ENCODE results near the gene CHORDC1. TPM values are rescaled to one million over a fixed set of nuclear protein-coding genes. Genes with fewer than 3 reads are reported as not detected.
"Not testable (repeated sequence)": the region's sequence is repeated elsewhere in the genome, so short reads cannot be mapped to it uniquely, and the experiment has no call there.

The CHORDC1 gene
- total and polyA plus RNA-seq, 3 donors from 2014 or later, result 20.9 to 65.6 (median 46.8) TPM

DNA sequence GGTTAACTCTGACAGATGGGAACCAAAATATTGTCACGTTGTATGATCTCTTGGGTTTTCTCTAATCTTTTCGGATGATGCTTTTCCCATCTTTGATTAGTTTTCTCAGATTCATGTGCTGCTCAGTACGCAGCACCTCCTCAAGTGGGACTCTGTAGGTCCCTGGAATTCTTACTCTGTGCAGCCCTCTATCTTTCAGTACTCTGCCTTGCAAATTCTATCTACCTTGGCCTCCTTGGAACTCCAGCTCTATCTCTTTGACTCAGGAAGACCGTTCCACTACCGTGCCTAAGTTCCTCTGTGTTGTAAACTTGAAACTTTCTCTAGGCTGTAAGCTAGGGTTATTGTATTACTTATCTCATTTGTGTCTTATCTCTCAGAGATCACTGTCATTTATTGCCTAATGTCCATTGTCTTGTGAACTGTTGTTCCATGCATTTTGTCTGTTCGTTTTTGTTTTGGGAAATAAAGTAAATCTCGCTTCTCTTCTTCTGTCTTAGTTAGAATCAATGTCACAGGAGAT, 20.1 kb upstream of the CHORDC1 start:
- Histone ChIP-seq H3K27ac (no peak overlapping the region), H3K9me3 (no peaks in the 10 kb centered on the region), H3K4me1 (no peaks in the 10 kb centered on the region), H3K27me3 (no peaks in the 10 kb centered on the region), H3K36me3 (ENCODE audit: low read depth, missing control alignments) (no peaks in the 10 kb centered on the region), H3K4me3 (no peak overlapping the region)
- WGBS, 2 donors, result 71 to 77% methylated on average over 7 of the region's 7 CpGs
- no peak for DNase-seq
- intact Hi-C loops (cut with DNase I; ENCODE audit: low total_unique reads), result no loop called here
- TF ChIP-seq, protein P1, sequence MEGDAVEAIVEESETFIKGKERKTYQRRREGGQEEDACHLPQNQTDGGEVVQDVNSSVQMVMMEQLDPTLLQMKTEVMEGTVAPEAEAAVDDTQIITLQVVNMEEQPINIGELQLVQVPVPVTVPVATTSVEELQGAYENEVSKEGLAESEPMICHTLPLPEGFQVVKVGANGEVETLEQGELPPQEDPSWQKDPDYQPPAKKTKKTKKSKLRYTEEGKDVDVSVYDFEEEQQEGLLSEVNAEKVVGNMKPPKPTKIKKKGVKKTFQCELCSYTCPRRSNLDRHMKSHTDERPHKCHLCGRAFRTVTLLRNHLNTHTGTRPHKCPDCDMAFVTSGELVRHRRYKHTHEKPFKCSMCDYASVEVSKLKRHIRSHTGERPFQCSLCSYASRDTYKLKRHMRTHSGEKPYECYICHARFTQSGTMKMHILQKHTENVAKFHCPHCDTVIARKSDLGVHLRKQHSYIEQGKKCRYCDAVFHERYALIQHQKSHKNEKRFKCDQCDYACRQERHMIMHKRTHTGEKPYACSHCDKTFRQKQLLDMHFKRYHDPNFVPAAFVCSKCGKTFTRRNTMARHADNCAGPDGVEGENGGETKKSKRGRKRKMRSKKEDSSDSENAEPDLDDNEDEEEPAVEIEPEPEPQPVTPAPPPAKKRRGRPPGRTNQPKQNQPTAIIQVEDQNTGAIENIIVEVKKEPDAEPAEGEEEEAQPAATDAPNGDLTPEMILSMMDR (IDR thresholded peaks at IDR 0.05), result no peak
- TF ChIP-seq POLR2A (IDR thresholded peaks at IDR 0.05), result no peak

DNA sequence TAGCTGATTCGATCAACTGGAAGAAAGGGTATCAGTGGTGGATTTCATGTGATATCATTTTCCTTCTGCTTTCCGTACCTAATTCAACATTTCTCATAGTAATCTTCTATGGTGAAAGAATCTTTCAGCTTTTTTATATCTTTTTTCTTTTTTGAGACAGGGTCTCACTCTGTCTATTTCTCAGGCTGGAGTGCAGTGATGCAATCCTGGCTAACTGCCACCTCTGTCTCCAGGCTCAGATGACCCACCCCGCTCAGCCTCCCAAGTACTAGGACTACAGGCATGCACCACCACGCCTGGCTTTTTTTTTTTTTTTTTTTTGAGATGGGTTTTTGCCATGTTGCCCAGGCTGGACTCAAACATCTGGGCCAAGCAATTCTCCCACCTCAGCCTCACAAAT, 18.6 kb upstream of the CHORDC1 start:
- H3K27me3 ChIP-seq, result no peaks in the 10 kb centered on the region
- no peak overlapping the region for H3K4me3 ChIP-seq
- H3K9me3 ChIP-seq, result no peaks in the 10 kb centered on the region
- intact Hi-C loops (cut with DNase I; ENCODE audit: low total_unique reads), result no loop called here
- H3K36me3 ChIP-seq (ENCODE audit: low read depth, missing control alignments), result no peaks in the 10 kb centered on the region
- no peak for TF ChIP-seq POLR2A (IDR thresholded peaks at IDR 0.05)
- TF ChIP-seq, protein P1 (IDR thresholded peaks at IDR 0.05), result no peak
- DNase-seq, result no peak
- H3K4me1 ChIP-seq, result no peaks in the 10 kb centered on the region
- WGBS, 2 donors, result 91 to 95% methylated on average over 3 to 4 of the region's 4 CpGs
- H3K27ac ChIP-seq, result no peak overlapping the region

DNA sequence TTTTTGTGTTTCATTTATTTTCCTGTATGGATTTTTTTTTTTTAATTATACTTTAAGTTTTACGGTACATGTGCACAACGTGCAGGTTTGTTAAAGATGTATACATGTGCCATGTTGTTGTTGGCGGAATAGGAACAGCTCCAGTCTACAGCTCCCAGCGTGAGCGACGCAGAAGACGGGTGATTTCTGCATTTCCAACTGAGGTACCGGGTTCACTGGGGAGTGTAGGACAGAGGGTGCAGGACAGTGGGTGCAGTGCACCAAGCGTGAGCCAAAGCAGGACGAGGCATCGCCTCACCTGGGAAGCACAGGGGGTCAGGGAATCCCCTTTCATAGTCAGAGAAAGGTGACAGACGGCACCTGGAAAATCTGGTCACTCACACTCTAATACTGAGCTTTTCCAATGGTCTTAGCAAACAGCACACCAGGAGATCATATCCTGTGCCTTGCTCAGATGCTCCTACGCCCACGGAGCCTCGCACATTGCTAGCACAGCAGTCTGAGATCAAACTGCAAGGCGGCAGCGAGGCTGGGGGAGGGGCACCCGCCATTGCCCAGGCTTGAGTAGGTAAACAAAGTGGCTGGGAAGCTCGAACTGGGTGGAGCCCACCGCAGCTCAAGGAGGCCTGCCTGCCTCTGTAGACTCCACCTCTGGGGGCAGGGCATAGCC, 17.3 kb upstream of the CHORDC1 start:
- DNase-seq; H3K27me3 ChIP-seq; H3K4me3 ChIP-seq; H3K4me1 ChIP-seq; H3K36me3 ChIP-seq (ENCODE audit: low read depth, missing control alignments); H3K9me3 ChIP-seq; intact Hi-C loops (cut with DNase I; ENCODE audit: low total_unique reads); H3K27ac ChIP-seq: not testable (repeated sequence)
- WGBS, 2 donors, result 82 to 88% methylated on average over 15 to 20 of the region's 20 CpGs

DNA sequence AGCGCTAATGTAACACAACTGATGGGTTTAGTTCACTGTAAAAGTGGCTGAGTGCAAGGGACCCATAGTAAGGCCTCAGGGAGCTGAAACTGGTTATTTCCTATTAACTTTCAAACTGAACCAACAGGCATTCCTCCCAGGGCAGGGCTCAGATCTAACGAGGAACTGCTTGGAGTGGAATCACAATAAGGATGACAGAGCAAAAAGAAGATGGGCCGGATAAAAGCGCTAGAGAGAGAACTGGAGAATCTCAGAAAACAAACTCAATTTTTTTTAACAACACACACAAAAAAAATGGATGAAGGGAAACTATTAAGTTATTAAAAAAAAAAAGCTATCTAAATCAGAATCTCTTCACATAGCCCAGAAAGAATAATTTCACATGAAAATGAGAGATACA, 14.2 kb upstream of the CHORDC1 start:
- Histone ChIP-seq H3K9me3 (no peaks in the 10 kb centered on the region), H3K4me3 (no peak overlapping the region), H3K27me3 (no peaks in the 10 kb centered on the region), H3K36me3 (ENCODE audit: low read depth, missing control alignments) (no peaks in the 10 kb centered on the region), H3K4me1 (peaks cover 6% of the 10 kb centered on the region), H3K27ac (no peak overlapping the region)
- WGBS, 2 donors, result 61 to 80% methylated on average over 4 of the region's 4 CpGs
- DNase-seq, result no peak
- TF ChIP-seq, protein P1 (IDR thresholded peaks at IDR 0.05), result no peak
- TF ChIP-seq POLR2A (IDR thresholded peaks at IDR 0.05), result no peak
- intact Hi-C loops (cut with DNase I; ENCODE audit: low total_unique reads), result no loop called here

DNA sequence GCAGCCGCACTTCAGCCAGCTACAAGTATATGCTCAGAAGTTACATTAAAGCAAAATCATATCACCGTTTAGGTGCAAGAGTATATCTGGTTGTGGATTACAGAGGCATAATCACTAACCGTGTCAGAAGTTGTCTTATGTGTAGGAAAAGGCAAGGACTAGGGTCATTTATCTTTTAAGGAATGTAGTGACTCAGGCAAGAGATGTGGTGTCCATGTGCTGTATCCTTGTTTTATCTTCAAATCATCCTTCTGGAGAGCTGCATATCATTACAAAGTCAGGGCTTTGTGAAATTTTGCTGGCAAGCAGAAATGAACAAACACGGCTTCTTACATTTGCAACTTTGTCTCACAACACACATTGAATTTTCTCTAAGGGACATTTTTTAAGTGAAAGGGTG, 12.7 kb upstream of the CHORDC1 start:
- TF ChIP-seq, protein P1 (IDR thresholded peaks at IDR 0.05), result no peak
- TF ChIP-seq POLR2A (IDR thresholded peaks at IDR 0.05), result no peak
- Histone ChIP-seq H3K4me3 (no peak overlapping the region), H3K9me3 (no peaks in the 10 kb centered on the region), H3K4me1 (peaks cover 6% of the 10 kb centered on the region), H3K27ac (peak overlapping the region; percentile 1 to 3), H3K27me3 (no peaks in the 10 kb centered on the region), H3K36me3 (ENCODE audit: low read depth, missing control alignments) (no peaks in the 10 kb centered on the region)
- DNase-seq, result no peak
- intact Hi-C loops (cut with DNase I; ENCODE audit: low total_unique reads), result no loop called here
- 57 to 59% methylated on average over 4 of the region's 4 CpGs for WGBS, 2 donors
